Measurements from ENCODE around the gene GNL3L.
"Not testable (repeated sequence)": the region's sequence is repeated elsewhere in the genome, so short reads cannot be mapped to it uniquely, and the experiment has no call there.

GRCh38 chrX:54489819-54490218 lies 40.2 kb upstream of the GNL3L start:
- TF ChIP-seq, protein P1, sequence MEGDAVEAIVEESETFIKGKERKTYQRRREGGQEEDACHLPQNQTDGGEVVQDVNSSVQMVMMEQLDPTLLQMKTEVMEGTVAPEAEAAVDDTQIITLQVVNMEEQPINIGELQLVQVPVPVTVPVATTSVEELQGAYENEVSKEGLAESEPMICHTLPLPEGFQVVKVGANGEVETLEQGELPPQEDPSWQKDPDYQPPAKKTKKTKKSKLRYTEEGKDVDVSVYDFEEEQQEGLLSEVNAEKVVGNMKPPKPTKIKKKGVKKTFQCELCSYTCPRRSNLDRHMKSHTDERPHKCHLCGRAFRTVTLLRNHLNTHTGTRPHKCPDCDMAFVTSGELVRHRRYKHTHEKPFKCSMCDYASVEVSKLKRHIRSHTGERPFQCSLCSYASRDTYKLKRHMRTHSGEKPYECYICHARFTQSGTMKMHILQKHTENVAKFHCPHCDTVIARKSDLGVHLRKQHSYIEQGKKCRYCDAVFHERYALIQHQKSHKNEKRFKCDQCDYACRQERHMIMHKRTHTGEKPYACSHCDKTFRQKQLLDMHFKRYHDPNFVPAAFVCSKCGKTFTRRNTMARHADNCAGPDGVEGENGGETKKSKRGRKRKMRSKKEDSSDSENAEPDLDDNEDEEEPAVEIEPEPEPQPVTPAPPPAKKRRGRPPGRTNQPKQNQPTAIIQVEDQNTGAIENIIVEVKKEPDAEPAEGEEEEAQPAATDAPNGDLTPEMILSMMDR (IDR thresholded peaks at IDR 0.05), result not testable (repeated sequence)
- not testable (repeated sequence) for TF ChIP-seq POLR2A (IDR thresholded peaks at IDR 0.05)
